ENCODE measurements around the gene FRMD4B.
"Not testable (repeated sequence)": the region's sequence is repeated elsewhere in the genome, so short reads cannot be mapped to it uniquely, and the experiment has no call there.

FRMD4B gene

GRCh38 chr3:69359916-69360315 is 26.0 kb downstream of the FRMD4B start:
- DNase-seq, result no peak

- no peak for DNase-seq
Observed at GRCh38 chr3:69359339-69359893, 26.5 kb downstream of the FRMD4B start.

DNA sequence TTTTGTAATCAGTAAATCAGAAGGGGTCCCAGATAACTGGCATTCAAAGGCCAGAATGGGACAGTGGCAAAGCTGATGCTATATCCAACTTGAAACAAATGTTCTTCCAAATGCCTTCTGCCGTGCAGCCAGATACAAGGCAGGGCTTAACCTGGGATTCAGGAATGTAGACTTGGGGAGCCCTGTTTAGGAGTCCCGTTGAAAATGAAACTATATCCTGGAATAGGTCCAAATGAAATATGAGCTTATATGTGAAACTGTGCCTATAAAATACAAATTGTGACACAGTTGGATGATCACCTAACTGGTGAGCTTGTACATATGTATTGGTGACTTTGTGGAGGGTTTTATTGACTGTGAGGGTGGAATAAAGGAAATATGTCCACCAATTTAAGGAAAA is 28.7 kb downstream of the FRMD4B start:
- no peak for DNase-seq

DNA sequence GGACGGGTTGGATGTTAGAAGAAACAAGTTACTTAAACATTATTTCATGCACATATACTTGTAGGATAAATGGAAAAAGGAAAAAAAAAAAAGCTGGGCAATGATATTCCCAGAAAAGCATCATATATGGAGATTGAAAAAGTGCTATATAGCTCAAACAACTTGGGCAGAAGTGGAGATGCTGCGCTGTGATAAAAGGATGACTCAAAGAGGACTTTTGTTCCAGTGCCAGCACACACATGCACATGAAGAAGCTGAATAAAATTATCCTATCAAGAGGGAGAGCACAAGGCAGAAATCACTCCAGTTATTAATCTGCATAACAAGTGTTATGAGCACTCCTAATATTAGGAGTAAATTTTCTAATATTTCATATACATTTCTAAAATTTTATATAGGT is 30.9 kb downstream of the FRMD4B start:
- no peak for DNase-seq

GRCh38 chr3:69353503-69353902 is 32.4 kb downstream of the FRMD4B start:
- DNase-seq, result peak; percentile 40

- no peak for DNase-seq
Observed at GRCh38 chr3:69353088-69353478, 32.8 kb downstream of the FRMD4B start.

GRCh38 chr3:69352305-69353087 is 33.4 kb downstream of the FRMD4B start:
- DNase-seq, result no peak

GRCh38 chr3:69343875-69344274 is 42.0 kb downstream of the FRMD4B start:
- DNase-seq, result no peak

DNA sequence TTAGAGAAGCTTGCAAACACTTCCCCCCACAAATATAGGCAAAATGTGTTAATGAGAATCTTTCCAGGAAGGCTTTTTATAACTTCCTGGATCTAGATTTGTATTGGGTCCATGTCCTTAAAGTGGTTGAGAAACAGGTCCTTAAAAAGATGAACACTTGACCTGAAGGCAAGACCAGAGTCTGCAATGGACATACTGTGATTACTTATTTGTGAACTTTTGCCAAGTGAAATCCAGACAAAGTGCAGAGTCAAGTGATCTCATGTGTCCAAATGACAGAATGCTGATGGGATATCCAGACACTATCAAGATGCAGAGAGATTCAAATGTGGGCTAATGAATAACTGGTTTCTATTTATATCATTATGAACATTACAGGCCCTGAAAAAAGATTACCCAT is 43.8 kb downstream of the FRMD4B start:
- no peak for DNase-seq

GRCh38 chr3:69339760-69340159 is 46.1 kb downstream of the FRMD4B start:
- no peak for DNase-seq

DNA sequence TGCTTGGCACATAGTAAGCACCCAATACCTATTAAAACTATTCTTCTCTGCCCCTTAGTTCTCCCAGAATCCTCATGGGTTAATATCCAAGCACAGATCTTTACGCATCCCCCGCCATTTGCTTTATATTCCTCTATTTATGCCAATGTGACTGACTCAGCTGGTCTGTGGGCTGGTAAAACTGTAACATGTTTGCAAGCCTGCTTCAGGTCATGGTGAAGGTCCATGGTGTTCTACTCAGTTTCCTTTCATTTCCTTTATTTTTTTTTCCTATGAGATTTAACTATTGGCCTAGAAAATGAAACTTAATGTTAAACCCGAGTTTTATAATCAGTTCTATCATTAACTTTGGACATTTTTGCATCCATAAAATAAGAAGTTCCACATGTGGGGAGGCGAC is 47.0 kb downstream of the FRMD4B start:
- no peak for DNase-seq

- DNase-seq, result no peak
Observed at GRCh38 chr3:69332934-69333333, 53.0 kb downstream of the FRMD4B start.

DNA sequence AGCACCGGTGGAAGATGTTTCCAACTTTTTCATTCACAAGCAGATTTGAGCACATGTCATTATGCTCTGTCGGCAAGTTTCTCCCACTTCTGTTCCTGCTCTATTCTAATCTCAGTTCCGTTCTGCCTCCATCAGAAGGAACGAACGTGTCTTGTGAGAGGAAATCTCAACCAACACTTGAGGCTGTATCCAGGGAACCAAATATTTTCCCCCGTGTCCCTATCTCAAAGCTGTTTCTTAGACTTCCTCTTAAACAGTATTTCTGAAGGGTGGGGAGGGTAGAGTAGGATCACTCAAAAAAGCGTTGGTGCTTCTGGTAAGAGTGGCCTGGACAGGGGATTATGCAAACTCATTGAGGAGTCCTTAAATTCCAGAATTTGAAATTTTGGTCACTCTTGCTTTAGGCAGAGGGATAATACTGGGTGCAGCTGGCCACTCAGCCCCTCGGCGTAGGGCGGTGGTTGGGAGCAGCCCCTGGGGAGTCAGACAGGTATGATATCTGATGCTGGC is 54.9 kb downstream of the FRMD4B start:
- no peak for DNase-seq

- no peak for DNase-seq
Observed at GRCh38 chr3:69329892-69330291, 56.0 kb downstream of the FRMD4B start.

DNA sequence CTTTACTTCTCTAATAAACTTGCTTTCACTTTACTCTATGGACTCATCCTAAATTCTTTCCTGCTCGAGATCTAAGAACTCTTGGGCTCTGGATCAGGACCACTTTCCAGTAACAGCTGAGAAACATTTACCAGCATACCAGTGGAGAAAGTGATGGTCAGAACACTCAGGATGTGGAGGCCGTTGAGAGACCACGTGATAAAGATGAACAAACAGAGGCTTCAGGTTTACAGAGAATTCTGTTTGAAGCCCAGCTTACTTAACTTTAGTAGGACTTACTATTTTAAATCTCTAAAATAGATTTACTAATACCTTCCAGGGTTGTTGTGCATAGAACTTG is 57.0 kb downstream of the FRMD4B start:
- DNase-seq, result no peak

DNA sequence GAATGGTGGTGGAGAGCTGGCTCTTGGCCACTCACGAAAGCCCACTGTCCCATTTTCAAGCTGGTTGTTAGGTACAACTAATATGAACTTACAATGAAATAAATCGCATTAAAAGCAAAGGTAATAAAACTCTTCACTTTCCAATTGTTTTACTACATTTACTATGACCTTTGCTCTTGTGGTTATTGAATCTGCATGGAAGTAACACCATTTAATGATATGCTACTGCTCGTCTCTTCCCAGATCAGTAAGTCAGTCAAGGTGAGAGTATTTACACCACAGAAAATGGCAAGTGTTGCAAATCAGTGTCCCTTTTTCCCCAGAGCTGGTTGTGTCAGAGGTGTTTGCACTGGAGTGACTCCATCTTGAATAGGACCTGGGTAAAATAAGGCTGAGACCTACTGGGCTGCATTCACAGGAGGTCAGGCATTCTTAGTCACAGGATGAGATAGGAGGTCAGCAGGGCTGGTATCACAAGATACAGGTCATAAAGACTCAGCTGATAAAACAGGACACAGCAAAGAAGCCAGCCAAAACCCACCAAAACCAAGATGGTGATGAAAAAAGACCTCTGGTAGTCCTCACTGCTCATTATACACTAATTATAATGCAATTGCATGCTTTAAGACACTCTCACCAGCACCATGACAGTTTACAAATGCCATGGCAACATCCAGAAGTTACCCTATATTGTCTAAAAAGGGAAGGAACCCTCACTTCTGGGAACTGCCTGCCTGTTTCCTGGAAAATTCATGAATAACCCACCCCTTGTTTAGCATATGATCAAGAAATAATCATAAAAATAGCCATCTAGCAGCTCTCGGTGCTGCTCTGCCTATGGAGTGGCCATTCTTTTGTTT is 57.6 kb downstream of the FRMD4B start:
- DNase-seq, result no peak

GRCh38 chr3:69326855-69327300 is 59.0 kb downstream of the FRMD4B start:
- DNase-seq, result peak; percentile 83

GRCh38 chr3:69325151-69325550 is 60.7 kb downstream of the FRMD4B start:
- no peak for DNase-seq

DNA sequence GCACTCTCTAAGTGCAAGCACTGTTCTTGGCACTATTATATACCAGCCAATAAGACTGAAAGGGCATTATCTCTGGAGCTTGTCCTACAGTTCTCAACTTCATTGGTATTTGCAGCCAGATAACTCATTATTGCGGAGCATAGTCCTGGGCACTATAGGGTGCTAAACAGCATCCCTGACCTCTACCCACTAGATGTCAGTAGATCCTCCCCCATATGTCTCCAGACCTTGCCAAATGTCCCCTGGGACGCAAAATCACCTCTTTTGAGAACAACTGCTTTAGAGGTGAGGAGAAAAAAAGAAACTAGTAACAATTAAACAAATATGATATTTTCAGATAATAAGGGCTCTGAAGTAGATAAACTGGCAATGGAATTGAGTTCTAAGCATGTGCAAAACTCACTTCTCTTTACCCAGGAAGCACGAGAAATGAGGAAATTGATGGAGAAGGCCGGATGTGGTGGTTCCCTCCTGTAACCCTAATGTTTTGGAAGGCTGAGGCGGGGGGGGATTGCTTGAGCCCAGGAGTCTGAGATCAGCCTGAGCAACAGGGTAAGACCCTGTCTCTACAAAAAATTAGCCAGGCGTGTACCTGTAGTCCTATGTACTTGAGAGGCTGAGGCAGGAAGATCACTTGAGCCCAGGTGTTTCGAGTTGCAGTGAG is 61.4 kb downstream of the FRMD4B start:
- peak; percentile 45 for DNase-seq

GRCh38 chr3:69323941-69324340 is 61.9 kb downstream of the FRMD4B start:
- DNase-seq, result no peak

- DNase-seq, result not testable (repeated sequence)
Observed at GRCh38 chr3:69322512-69322911, 63.4 kb downstream of the FRMD4B start.

DNA sequence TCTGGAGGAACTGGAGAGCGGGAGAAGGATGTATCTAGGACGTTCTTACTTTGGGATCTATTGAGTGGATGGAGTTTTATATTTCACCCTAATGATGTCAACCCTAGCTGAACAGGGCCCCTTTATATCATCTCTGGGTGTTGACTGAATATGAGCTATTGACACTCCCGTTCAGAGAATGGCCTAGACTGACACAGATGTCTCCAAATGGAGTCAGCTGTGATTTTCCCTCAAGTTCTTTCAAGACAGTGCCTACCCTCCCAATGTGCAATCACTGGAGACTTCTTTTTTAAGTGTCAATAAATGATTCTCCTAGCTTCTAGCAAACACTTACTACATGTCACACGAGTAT is 63.8 kb downstream of the FRMD4B start:
- DNase-seq, result no peak

All from activated CD4-positive, alpha-beta T cell treated with anti-CD3 and anti-CD28 coated beads, Interleukin-10, Interleukin-2, amounts not matched to agents 100 ng/mL and 50 ng/mL, durations not matched to agents 16 hours and 8 hours (primary cell).